Kidney (tissue), 14 donors: ENCODE data around the gene MYO9B. TPM values are rescaled to one million over a fixed set of nuclear protein-coding genes. Genes with fewer than 3 reads are reported as not detected.

Experiments
- DNase-seq, 5 donors: peaks; one replicate each; pipeline ENCODE4 v3.0.0-alpha.2; 2013 to 2020
- FAIRE-seq: peaks from 2 replicates; lab custom pipeline; 2012; peaks lifted over from hg19 to GRCh38; lab: Jason Lieb, UNC
- H3K27ac ChIP-seq, 2 donors: one replicate each; pipeline ENCODE4 v1.7.0; 2013; ENCODE audit warnings: low read depth in 2 of 2, low read length in 2 of 2, inconsistent platforms in 1 of 2
- H3K27me3 ChIP-seq: one replicate; pipeline ENCODE4 v1.7.1; 2013; ENCODE audit warnings: low read length, inconsistent platforms; ENCODE audit not compliant: control insufficient read depth, insufficient read depth
- H3K36me3 ChIP-seq, 3 donors: one replicate each; pipeline versions ENCODE4 v1.7.0 to v1.7.1; 2013; ENCODE audit warnings: low read length in 3 of 3, control low read depth in 1 of 3, inconsistent platforms in 1 of 3; ENCODE audit not compliant: insufficient read depth in 3 of 3, control insufficient read depth in 2 of 3
- H3K4me1 ChIP-seq, 3 donors: one replicate each; pipeline versions ENCODE4 v1.7.0 to v1.7.1; 2013; ENCODE audit warnings: low read length in 3 of 3, inconsistent platforms in 1 of 3, low read depth in 1 of 3; ENCODE audit not compliant: control insufficient read depth in 2 of 3, insufficient read depth in 2 of 3
- H3K4me3 ChIP-seq, 3 donors: one replicate each; pipeline versions ENCODE4 v1.7.0 to v1.8.1; 2013; ENCODE audit warnings: low read length in 3 of 3, control low read depth in 1 of 3, inconsistent platforms in 1 of 3
- H3K9ac ChIP-seq, 3 donors: one replicate each; pipeline versions ENCODE4 v1.7.0 to v1.7.1; 2013; ENCODE audit warnings: low read length in 3 of 3, control low read depth in 1 of 3, inconsistent platforms in 1 of 3
- H3K9me3 ChIP-seq, 3 donors: one replicate each; pipeline versions ENCODE4 v1.7.0 to v1.7.1; 2013; ENCODE audit warnings: low read length in 3 of 3, control low read depth in 1 of 3, inconsistent platforms in 1 of 3; ENCODE audit not compliant: control insufficient read depth in 2 of 3, insufficient read depth in 1 of 3
- CTCF ChIP-seq: IDR thresholded peaks from 3 replicates; pipeline ENCODE4 v1.5.1; 2012; ENCODE audit warnings: mild to moderate bottlenecking, moderate library complexity, borderline replicate concordance; ENCODE audit not compliant: insufficient read depth; ENCODE audit errors: extremely low read depth
- intact Hi-C: fragments of 100-400 bp; cut with DNase I; formaldehyde crosslinking; loops from one replicate; pipeline ENCODE4 v1.11.1; 2022
- polyA plus RNA-seq: library from polyadenylated mRNA; stranded (reverse); fragments of 350-450 nt; fragmentation: Illumina TruSeq; extraction: RNeasy Lipid Tissue Mini Kit (QIAGEN cat#74804); gene quantifications from one replicate; pipeline ENCODE4 v1.2.3, GENCODE V29; 2014; ENCODE audit warnings: low read depth, low replicate concordance; ENCODE audit not compliant: insufficient read depth
- total RNA-seq: library from RNA; stranded (reverse); fragmentation: NEBNext Ultra II Directional; extraction: Animal tissue kit (Norgen Biotek cat#: 25700); gene quantifications from one replicate; pipeline ENCODE4 v1.2.1, GENCODE V29; 2021
- donor health status: control.
- donor health status: control.
- donor health status: control.
- donor health status: control.
- donor health status: control.
- donor health status: DM: yes; HTN: yes; CAD: no.
- donor health status: Normal renal cell carcinoma (clear cell type).

The MYO9B gene
- total and polyA plus RNA-seq, 2 donors from 2014 or later: 14.7 to 68.1 TPM

GRCh38 chr19:17026706-17027534, 48.7 kb upstream of the MYO9B start, which contains the start of gene CPAMD8:
TSS of gene CPAMD8 (minus strand) at chr19:17026810. CDS start at chr19:17026642, 168 bp downstream.
- peaks cover 2 to 14% (median 9%) of the 10 kb centered on the region in 3 donors for H3K9me3 ChIP-seq
- no peak for TF ChIP-seq CTCF
- H3K27ac ChIP-seq: no peak within 1 kb of the TSS
- peak within 1 kb of the TSS in 1 of 3 donors; percentile 32 for H3K9ac ChIP-seq
- H3K27me3 ChIP-seq: no peaks in the 10 kb centered on the region
- peak; percentile 44 to 87 (median 67) for DNase-seq
- no peak for FAIRE-seq
- peak within 1 kb of the TSS in 2 of 3 donors; percentile 21 to 57 for H3K4me3 ChIP-seq
- H3K4me1 ChIP-seq: no peaks in the 10 kb centered on the region
- intact Hi-C loops: no loop called here
- no peaks in the 10 kb centered on the region for H3K36me3 ChIP-seq

- no peaks in the 10 kb centered on the region for H3K4me1 ChIP-seq
- H3K9ac ChIP-seq: no peak overlapping the region
- no peak for TF ChIP-seq CTCF
- H3K36me3 ChIP-seq: no peaks in the 10 kb centered on the region
- no peak overlapping the region for H3K27ac ChIP-seq
- H3K4me3 ChIP-seq: no peak overlapping the region
- FAIRE-seq (no peak), DNase-seq (peak in 3 of 5 donors; percentile 63 to 73 (median 69))
- H3K27me3 ChIP-seq: no peaks in the 10 kb centered on the region
- peaks cover 2 to 14% (median 9%) of the 10 kb centered on the region in 3 donors for H3K9me3 ChIP-seq
- intact Hi-C loops: no loop called here
Observed at GRCh38 chr19:17027535-17027975, 48.0 kb upstream of the MYO9B start.

- intact Hi-C loops: no loop called here
- TF ChIP-seq CTCF: no peak
Observed at GRCh38 chr19:17031741-17032140, 43.8 kb upstream of the MYO9B start.

More at GRCh38 chr19:17031741-17032140, 43.8 kb upstream of the MYO9B start:
- Histone ChIP-seq H3K27me3 (no peaks in the 10 kb centered on the region), H3K4me3 (no peak overlapping the region), H3K4me1 (no peaks in the 10 kb centered on the region), H3K9me3 (no peaks in the 10 kb centered on the region), H3K36me3 (no peaks in the 10 kb centered on the region), H3K9ac (no peak overlapping the region), H3K27ac (no peak overlapping the region)
- DNase-seq (no peak), FAIRE-seq (no peak)
